ENCODE data around the gene PUS1.
"Not testable (repeated sequence)": the region's sequence is repeated elsewhere in the genome, so short reads cannot be mapped to it uniquely, and the experiment has no call there.

Gene PUS1

GRCh38 chr12:131928711-131929580, at the start of gene PUS1:
PUS1 (plus strand) TSS chr12:131929276; CDS start chr12:131929723, 447 bp downstream.
- H3K4me3 ChIP-seq, result peak within 1 kb of the TSS; percentile 50 to 97 (median 90)
- H3K27ac ChIP-seq, result peak within 1 kb of the TSS; percentile 31 to 95 (median 88)

GRCh38 chr12:131882804-131883520, 46.1 kb upstream of the PUS1 start:
- H3K4me3 ChIP-seq, result no peak overlapping the region
- H3K27ac ChIP-seq, result peak overlapping the region in 2 of 21 experiments; percentile 63 to 80

GRCh38 chr12:131883521-131883900, 45.6 kb upstream of the PUS1 start:
- peak overlapping the region in 2 of 21 experiments; percentile 63 to 80 for H3K27ac ChIP-seq
- no peak overlapping the region for H3K4me3 ChIP-seq

- H3K27ac ChIP-seq, result peak overlapping the region in 1 of 21 experiments; percentile 80
- not testable (repeated sequence) for H3K4me3 ChIP-seq
Observed at GRCh38 chr12:131885076-131885475, 44.0 kb upstream of the PUS1 start.

GRCh38 chr12:131885543-131886057, 43.5 kb upstream of the PUS1 start:
- Histone ChIP-seq H3K4me3 (no peak overlapping the region), H3K27ac (peak overlapping the region in 1 of 21 experiments; percentile 73)

- not testable (repeated sequence) for H3K27ac ChIP-seq, H3K4me3 ChIP-seq
Observed at GRCh38 chr12:131891722-131892121, 37.4 kb upstream of the PUS1 start.

GRCh38 chr12:131892711-131893604, 36.1 kb upstream of the PUS1 start:
- Histone ChIP-seq H3K27ac (peak overlapping the region in 1 of 21 experiments; percentile 30), H3K4me3 (no peak overlapping the region)

- peak overlapping the region; percentile 57 to 75 (median 62) for H3K4me3 ChIP-seq
- peak overlapping the region in 10 of 21 experiments; percentile 41 to 95 (median 89) for H3K27ac ChIP-seq
Observed at GRCh38 chr12:131893605-131894312, 35.3 kb upstream of the PUS1 start.

GRCh38 chr12:131894313-131894860, 34.7 kb upstream of the PUS1 start, which contains the start of gene ULK1:
ULK1 (plus strand) TSS chr12:131894622; CDS start chr12:131895002, 380 bp downstream.
- H3K4me3 ChIP-seq, result peak within 1 kb of the TSS; percentile 57 to 75 (median 62)
- peak within 1 kb of the TSS; percentile 66 to 95 (median 85) for H3K27ac ChIP-seq

GRCh38 chr12:131894981-131895639, 34.0 kb upstream of the PUS1 start:
- Histone ChIP-seq H3K4me3 (peak overlapping the region; percentile 57 to 75 (median 62)), H3K27ac (peak overlapping the region; percentile 64 to 95 (median 85))

- H3K27ac ChIP-seq, result peak overlapping the region in 20 of 21 experiments; percentile 64 to 95 (median 86)
- H3K4me3 ChIP-seq, result peak overlapping the region; percentile 57 to 75 (median 62)
Observed at GRCh38 chr12:131895640-131896079, 33.4 kb upstream of the PUS1 start.

GRCh38 chr12:131896080-131896810, 32.8 kb upstream of the PUS1 start:
- peak overlapping the region; percentile 64 to 95 (median 85) for H3K27ac ChIP-seq
- H3K4me3 ChIP-seq, result peak overlapping the region; percentile 57 to 75 (median 62)

- peak overlapping the region in 18 of 21 experiments; percentile 64 to 95 (median 88) for H3K27ac ChIP-seq
- H3K4me3 ChIP-seq, result peak overlapping the region; percentile 57 to 75 (median 62)
Observed at GRCh38 chr12:131896811-131897270, 32.2 kb upstream of the PUS1 start.

- Histone ChIP-seq H3K4me3 (peak overlapping the region in 2 of 7 experiments; percentile 62 to 75), H3K27ac (peak overlapping the region in 9 of 21 experiments; percentile 80 to 95 (median 89))
Observed at GRCh38 chr12:131897276-131897675, 31.8 kb upstream of the PUS1 start.

- Histone ChIP-seq H3K27ac (peak overlapping the region in 1 of 21 experiments; percentile 91), H3K4me3 (no peak overlapping the region)
Observed at GRCh38 chr12:131897875-131898274, 31.2 kb upstream of the PUS1 start.

GRCh38 chr12:131900397-131900796, 28.7 kb upstream of the PUS1 start:
- Histone ChIP-seq H3K4me3 (no peak overlapping the region), H3K27ac (peak overlapping the region in 1 of 21 experiments; percentile 43)
